Spleen (tissue), 11 donors: Measurements from ENCODE around the gene CCDC39. TPM values are rescaled to one million over a fixed set of nuclear protein-coding genes. Genes with fewer than 3 reads are reported as not detected.

Source experiments
- DNase-seq: peaks from one replicate; pipeline ENCODE4 v3.0.0-alpha.2; 2020
- H3K27ac ChIP-seq, 8 donors: fragments of 200-600 bp; sonication (generic) in 7 of 8; 1 replicate in 4 of 8; 2 replicates in 4 of 8; pipeline versions ENCODE4 v1.5.0 to v1.8.0; 2016 to 2021; ENCODE audit warnings: inconsistent platforms in 4 of 8, mild to moderate bottlenecking in 4 of 8, moderate library complexity in 1 of 8
- H3K27me3 ChIP-seq, 7 donors: fragments of 200-600 bp; sonication (generic) in 6 of 7; replicated peaks in 1 of 7; 1 replicate in 4 of 7; 2 replicates in 3 of 7; pipeline versions ENCODE4 v1.5.0 to v1.8.0; 2016 to 2021; ENCODE audit warnings: inconsistent platforms in 3 of 7, mild to moderate bottlenecking in 1 of 7
- H3K36me3 ChIP-seq, 6 donors: fragments of 200-600 bp; sonication (generic) in 5 of 6; 1 replicate in 4 of 6; 2 replicates in 2 of 6; pipeline versions ENCODE4 v1.5.0 to v1.8.0; 2016 to 2021; ENCODE audit warnings: inconsistent platforms in 2 of 6
- H3K4me1 ChIP-seq, 6 donors: fragments of 200-600 bp; sonication (generic) in 5 of 6; 1 replicate in 3 of 6; 2 replicates in 3 of 6; pipeline versions ENCODE4 v1.5.0 to v1.8.0; 2016 to 2021; ENCODE audit warnings: inconsistent platforms in 3 of 6
- H3K4me3 ChIP-seq, 8 donors: fragments of 200-600 bp; sonication (generic) in 7 of 8; 1 replicate in 4 of 8; 2 replicates in 4 of 8; pipeline versions ENCODE4 v1.5.0 to v1.8.0; 2016 to 2021; ENCODE audit warnings: inconsistent platforms in 4 of 8, mild to moderate bottlenecking in 4 of 8, moderate library complexity in 2 of 8
- H3K9me3 ChIP-seq, 8 donors: fragments of 200-600 bp; sonication (generic) in 7 of 8; 1 replicate in 4 of 8; 2 replicates in 4 of 8; pipeline versions ENCODE4 v1.5.0 to v1.8.0; 2016 to 2021; ENCODE audit warnings: inconsistent platforms in 4 of 8
- POLR2A ChIP-seq, 3 donors: fragments of 450-650 bp; IDR thresholded peaks; one replicate each; pipeline ENCODE4 v1.5.1; 2017; ENCODE audit warnings: antibody characterized with exemption in 3 of 3, mild to moderate bottlenecking in 1 of 3
- POLR2AphosphoS5 ChIP-seq, 3 donors: sonication (generic); formaldehyde crosslinking; IDR thresholded peaks; one replicate each; pipeline ENCODE4 v1.5.1; 2017; ENCODE audit warnings: antibody characterized with exemption in 3 of 3
- WGBS, 5 donors: extraction: QIAGEN DNeasy Blood & Tissue Kit in 3 of 5; methylation state at CpG; one replicate each; pipeline versions ENCODE4 v1.1.5 to v1.1.7; 2013 to 2018; 5-methylcytosine and 5-hydroxymethylcytosine counted together
- intact Hi-C: fragments of 100-400 bp; cut with DNase I; formaldehyde crosslinking; loops from one replicate; pipeline ENCODE4 v1.15.0; 2023; ENCODE audit warnings: low total_unique reads
- polyA plus RNA-seq, 3 donors: library from polyadenylated mRNA; stranded (reverse); fragments of 200-250 nt; gene quantifications; one replicate each; pipeline ENCODE4 v1.2.1, GENCODE V29; 2013
- small RNA-seq, 4 donors: library from RNA; depleted of rRNA; stranded (forward); fragments of <200 nt; gene quantifications; one replicate each; pipeline ENCODE3, GENCODE V24; 2016
- total RNA-seq, 7 donors: library from RNA; depleted of rRNA in 3 of 7; stranded (reverse); fragments of >200 nt in 3 of 7; fragmentation: NEBNext Ultra II Directional in 4 of 7; extraction: Animal tissue kit (Norgen Biotek cat#: 25700) in 4 of 7; gene quantifications; one replicate each; pipeline versions ENCODE4 v1.1.0 to v1.2.1, GENCODE V29; 2016 to 2021
- TF ChIP-seq, protein P1 (sequence below), 11 experiments: fragments of 200-600 bp in 7 of 11; fragments of 450-650 bp in 4 of 11; sonication (generic) in 4 of 11; IDR thresholded peaks in 8 of 11; conservative IDR thresholded peaks in 3 of 11; 1 replicate in 7 of 11; 2 replicates in 4 of 11; pipeline versions ENCODE4 v1.4.0 to v1.8.0; 2016 to 2021; ENCODE audit warnings: antibody characterized with exemption in 11 of 11, inconsistent platforms in 4 of 11, mild to moderate bottlenecking in 1 of 11
- donor health status: healthy with polysubstance abuse.
- donor health status: DM: no; HTN: no; CAD: no; lungs with moderate emphysema.
- donor health status: DM: no; HTN: no; CAD: no.
- donor health status: Bipolar disorder and iron deficiency.
- donor health status: healthy.
- donor health status: DM: no; HTN: no; CAD: no.
- donor health status: DM: yes; HTN: yes; CAD: no.

Gene CCDC39
- total and polyA plus RNA-seq, 10 donors: 0.11 to 0.34 (median 0.13) TPM; not detected in 7

DNA sequence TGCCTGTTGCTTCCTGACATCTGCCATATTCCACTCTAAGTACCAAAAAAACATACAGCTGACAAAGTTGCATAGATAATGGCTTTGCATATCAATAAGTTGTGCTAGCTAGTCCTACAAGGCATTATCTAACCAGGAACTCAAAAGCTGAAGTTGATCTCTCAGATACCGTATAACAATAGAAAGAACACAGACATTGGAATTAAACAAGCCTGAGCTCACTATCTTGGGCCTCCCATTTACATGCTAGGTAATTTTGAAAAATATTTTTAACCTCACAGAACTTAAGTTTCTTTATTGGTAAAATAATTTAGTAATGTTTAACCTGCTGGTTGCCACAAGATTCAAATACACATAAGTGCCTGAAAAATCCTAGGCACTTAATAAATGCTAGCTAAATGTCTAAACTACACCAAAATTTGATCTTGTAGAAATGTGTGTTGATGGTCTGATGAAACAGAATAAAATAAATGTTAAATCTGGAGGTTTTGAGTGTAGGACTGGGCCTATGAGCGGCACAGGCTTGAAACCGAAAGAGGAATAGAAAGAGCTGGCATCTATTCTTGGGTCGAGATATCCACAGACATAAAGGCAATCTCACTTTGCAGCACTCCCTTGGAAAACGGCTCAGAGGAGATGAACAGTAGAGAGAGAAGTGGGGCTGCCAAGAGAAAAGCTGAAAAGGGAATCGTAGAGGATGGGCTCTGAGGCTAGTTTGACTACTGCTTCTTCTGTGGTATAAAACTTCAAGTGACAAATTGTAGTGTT, 107.3 kb downstream of the CCDC39 start:
- Histone ChIP-seq H3K9me3 (no peaks in the 10 kb centered on the region), H3K27ac (no peak overlapping the region), H3K4me3 (no peak overlapping the region), H3K27me3 (peaks cover 0 to 5% (median 0%) of the 10 kb centered on the region in 7 donors), H3K36me3 (no peaks in the 10 kb centered on the region), H3K4me1 (no peaks in the 10 kb centered on the region)
- DNase-seq: no peak
- intact Hi-C loops: no loop called here
- TF ChIP-seq POLR2AphosphoS5 (IDR thresholded peaks at IDR 0.05) (no peak), POLR2A (IDR thresholded peaks at IDR 0.05) (no peak)
- TF ChIP-seq, protein P1, sequence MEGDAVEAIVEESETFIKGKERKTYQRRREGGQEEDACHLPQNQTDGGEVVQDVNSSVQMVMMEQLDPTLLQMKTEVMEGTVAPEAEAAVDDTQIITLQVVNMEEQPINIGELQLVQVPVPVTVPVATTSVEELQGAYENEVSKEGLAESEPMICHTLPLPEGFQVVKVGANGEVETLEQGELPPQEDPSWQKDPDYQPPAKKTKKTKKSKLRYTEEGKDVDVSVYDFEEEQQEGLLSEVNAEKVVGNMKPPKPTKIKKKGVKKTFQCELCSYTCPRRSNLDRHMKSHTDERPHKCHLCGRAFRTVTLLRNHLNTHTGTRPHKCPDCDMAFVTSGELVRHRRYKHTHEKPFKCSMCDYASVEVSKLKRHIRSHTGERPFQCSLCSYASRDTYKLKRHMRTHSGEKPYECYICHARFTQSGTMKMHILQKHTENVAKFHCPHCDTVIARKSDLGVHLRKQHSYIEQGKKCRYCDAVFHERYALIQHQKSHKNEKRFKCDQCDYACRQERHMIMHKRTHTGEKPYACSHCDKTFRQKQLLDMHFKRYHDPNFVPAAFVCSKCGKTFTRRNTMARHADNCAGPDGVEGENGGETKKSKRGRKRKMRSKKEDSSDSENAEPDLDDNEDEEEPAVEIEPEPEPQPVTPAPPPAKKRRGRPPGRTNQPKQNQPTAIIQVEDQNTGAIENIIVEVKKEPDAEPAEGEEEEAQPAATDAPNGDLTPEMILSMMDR (IDR thresholded peaks at IDR 0.05 in 8 of 11, conservative IDR thresholded peaks at IDR 0.05 in 3 of 11): no peak
- WGBS, 5 donors: 72 to 80% (median 76%) methylated on average over 6 of the region's 6 CpGs

DNA sequence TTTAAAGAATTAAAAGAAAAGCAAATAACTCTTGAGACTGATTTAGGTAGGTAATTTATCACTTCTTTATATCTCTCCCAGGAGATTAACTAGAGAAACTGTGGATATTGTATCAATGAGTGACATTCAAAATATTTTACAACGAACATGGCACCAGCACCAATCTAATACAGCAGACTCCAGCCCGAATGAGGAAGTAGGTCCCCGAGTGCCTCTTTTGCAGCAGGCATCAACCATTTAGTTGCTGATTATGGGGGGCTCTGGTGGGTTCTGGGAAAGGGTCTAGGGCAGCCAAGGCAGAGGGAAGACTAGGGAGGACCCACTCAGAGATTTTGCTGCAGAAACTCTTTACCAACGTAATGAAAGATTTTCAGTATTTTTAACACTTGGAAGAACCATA, 109.1 kb downstream of the CCDC39 start:
- 59 to 75% (median 70%) methylated on average over 4 of the region's 4 CpGs for WGBS, 5 donors
- Histone ChIP-seq H3K9me3 (no peaks in the 10 kb centered on the region), H3K27ac (no peak overlapping the region), H3K27me3 (peaks cover 0 to 5% (median 0%) of the 10 kb centered on the region in 7 donors), H3K4me1 (no peaks in the 10 kb centered on the region), H3K4me3 (no peak overlapping the region), H3K36me3 (no peaks in the 10 kb centered on the region)
- TF ChIP-seq POLR2AphosphoS5 (IDR thresholded peaks at IDR 0.05) (no peak), POLR2A (IDR thresholded peaks at IDR 0.05) (no peak)
- TF ChIP-seq, protein P1 (IDR thresholded peaks at IDR 0.05 in 8 of 11, conservative IDR thresholded peaks at IDR 0.05 in 3 of 11): no peak
- intact Hi-C loops: no loop called here
- DNase-seq: no peak

DNA sequence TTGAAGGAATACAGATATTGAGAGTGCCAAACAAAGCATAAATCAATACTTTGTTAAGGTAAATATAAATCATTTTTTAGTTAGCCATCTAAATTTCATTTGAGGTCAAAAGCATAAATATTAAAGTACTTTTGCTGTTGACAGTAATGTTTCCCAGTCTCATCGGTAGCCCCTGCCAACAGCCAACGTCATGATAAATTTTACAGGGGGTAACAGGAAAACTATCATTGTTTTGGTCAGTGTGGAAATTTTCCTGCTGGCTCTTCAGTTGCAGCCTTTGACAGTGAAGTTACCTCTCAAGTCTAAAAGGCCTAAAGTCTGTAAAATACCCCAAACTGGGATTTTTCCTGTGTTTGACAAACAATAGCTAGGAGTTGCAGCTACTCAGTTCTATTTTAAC, 114.6 kb downstream of the CCDC39 start:
- DNase-seq: no peak
- intact Hi-C loops: no loop called here
- Histone ChIP-seq H3K27ac (no peak overlapping the region), H3K9me3 (peaks cover 0 to 13% (median 7%) of the 10 kb centered on the region in 8 donors), H3K4me3 (no peak overlapping the region), H3K4me1 (no peaks in the 10 kb centered on the region), H3K36me3 (no peaks in the 10 kb centered on the region), H3K27me3 (peaks cover 0 to 5% (median 0%) of the 10 kb centered on the region in 7 donors)
- TF ChIP-seq POLR2AphosphoS5 (IDR thresholded peaks at IDR 0.05) (no peak), POLR2A (IDR thresholded peaks at IDR 0.05) (no peak)
- TF ChIP-seq, protein P1 (IDR thresholded peaks at IDR 0.05 in 8 of 11, conservative IDR thresholded peaks at IDR 0.05 in 3 of 11): no peak
- 65 to 75% (median 71%) methylated on average over 2 of the region's 2 CpGs for WGBS, 5 donors

Small RNA genes within 50 kb of the gene (small RNA-seq; reads per million reads assigned to genes)
- gene AC068298.1 (0 reads per million in 4 donors), gene RNU6-486P (0 reads per million in 4 donors)

Other genes with a start within 250 kb of the CCDC39 start
- gene TTC14, start 77.3 kb downstream of the CCDC39 start, total RNA-seq: 100 to 1,000 TPM in 1 of 7 donors, 10 to 100 TPM in 6; 60.5 to 101 (median 73.1) TPM
- 10 to 100 TPM; 23.8 to 30.1 (median 28.2) TPM for gene TTC14, start 77.3 kb downstream of the CCDC39 start, polyA plus RNA-seq
- 100 to 1,000 TPM in 5 of 7 donors, 10 to 100 TPM in 2; 98.1 to 141 (median 105) TPM for gene FXR1, start 233.2 kb upstream of the CCDC39 start, total RNA-seq
- 10 to 100 TPM; 43.4 to 50.7 (median 49.9) TPM for gene FXR1, start 233.2 kb upstream of the CCDC39 start, polyA plus RNA-seq